HCT116 (cell line): ENCODE results near the gene DAZAP1. TPM values are rescaled to one million over a fixed set of nuclear protein-coding genes. Genes with fewer than 3 reads are reported as not detected.

Experiments
- ATAC-seq: fragments of 200-7000 bp; cut with Tn5 transposase; 2 replicates; pipeline ENCODE4 v1.9.1; 2020; ENCODE audit warnings: mild to moderate bottlenecking, moderate library complexity
- BruUV-seq: library from RNA; stranded (reverse); fragments of 400-500 nt; replicated peaks from 2 replicates; lab custom pipeline; 2021; lab: Mats Ljungman, UMichigan
- CTCF ChIA-PET: fragments of 300-600 bp; sonication (Branson Sonifier 250); formaldehyde crosslinking; loops from one replicate; lab custom pipeline; 2021; ENCODE audit warnings: antibody characterized with exemption; lab: Charles Lee
- POLR2A ChIA-PET: fragments of 300-600, 350-600 bp; sonication (Branson Sonifier 250); formaldehyde crosslinking; loops from one replicate; lab custom pipeline; 2021; ENCODE audit warnings: antibody characterized with exemption; lab: Charles Lee
- RAD21 ChIA-PET, 2 experiments: fragments of 300-600 bp; sonication (Branson Sonifier 250); formaldehyde crosslinking; loops; one replicate each; lab custom pipeline; 2023; ENCODE audit warnings: low total read pairs in 2 of 2; ENCODE audit not compliant: uncharacterized antibody in 2 of 2, unreplicated experiment in 2 of 2, low non-redundant PET in 1 of 2; lab: Charles Lee
- DNase-seq: peaks from one replicate; pipeline ENCODE4 v3.0.0-alpha.2; 2010; ENCODE audit warnings: low read depth, low spot score
- H2AFZ ChIP-seq: fragments of 200-600 bp; shearing (Covaris generic), sonication (generic); 2 replicates; pipeline ENCODE4 v1.6.1; 2017; ENCODE audit warnings: low read depth, mixed run types, mixed read lengths, antibody characterized with exemption, low read length; ENCODE audit not compliant: poor library complexity, severe bottlenecking
- H3K27ac ChIP-seq: 2 replicates; pipeline ENCODE4 v1.5.1; 2012; ENCODE audit warnings: low read depth, low read length
- H3K27me3 ChIP-seq: fragments of 200-600 bp; sonication (generic); 2 replicates; pipeline ENCODE4 v1.6.1; 2016; ENCODE audit warnings: mixed run types, low read length, mixed read lengths; ENCODE audit not compliant: insufficient read depth
- H3K36me3 ChIP-seq, 2 experiments: fragments of 200-500 bp in 1 of 2; fragments of 200-600 bp in 1 of 2; sonication (Bioruptor generic) in 1 of 2; sonication (generic) in 1 of 2; 2 replicates each; pipeline versions ENCODE4 v1.5.1 to v1.6.1; 2014 to 2016; ENCODE audit warnings: low read length in 2 of 2, inconsistent platforms in 1 of 2, mixed read lengths in 1 of 2, mixed run types in 1 of 2; ENCODE audit not compliant: insufficient read depth in 2 of 2, control insufficient read depth in 1 of 2
- H3K4me1 ChIP-seq, 2 experiments: fragments of 200-600 bp in 1 of 2; sonication (generic) in 1 of 2; 2 replicates each; pipeline versions ENCODE4 v1.5.1 to v1.6.1; 2012 to 2017; ENCODE audit warnings: low read length in 2 of 2, inconsistent platforms in 1 of 2, mild to moderate bottlenecking in 1 of 2, mixed read lengths in 1 of 2, mixed run types in 1 of 2, moderate library complexity in 1 of 2; ENCODE audit not compliant: insufficient read depth in 2 of 2, control insufficient read depth in 1 of 2
- H3K4me2 ChIP-seq: fragments of 200-600 bp; sonication (generic); 2 replicates; pipeline ENCODE4 v1.6.1; 2017; ENCODE audit warnings: mixed run types, low read length, mixed read lengths
- H3K4me3 ChIP-seq, 2 experiments: fragments of 200-600 bp in 1 of 2; sonication (generic) in 1 of 2; replicated peaks in 1 of 2; 2 replicates each; pipeline ENCODE4 v1.5.1; 2011 to 2016; ENCODE audit warnings: low read length in 2 of 2, control low read depth in 1 of 2, low read depth in 1 of 2, mild to moderate bottlenecking in 1 of 2, mixed read lengths in 1 of 2, mixed run types in 1 of 2
- H3K79me2 ChIP-seq: fragments of 200-600 bp; sonication (generic); 2 replicates; pipeline ENCODE4 v1.6.1; 2017; ENCODE audit warnings: mild to moderate bottlenecking, mixed run types, low read length, moderate library complexity, mixed read lengths; ENCODE audit not compliant: insufficient read depth
- H3K9ac ChIP-seq: fragments of 200-600 bp; sonication (generic); 2 replicates; pipeline ENCODE4 v1.6.1; 2016; ENCODE audit warnings: low read length, mixed read lengths
- H3K9me2 ChIP-seq: fragments of 200-600 bp; sonication (generic), shearing (Covaris generic); 2 replicates; pipeline ENCODE4 v1.6.1; 2017; ENCODE audit warnings: mixed run types, mild to moderate bottlenecking, moderate library complexity; ENCODE audit not compliant: insufficient read depth
- H3K9me3 ChIP-seq, 2 experiments: fragments of 200-500 bp in 1 of 2; fragments of 200-600 bp in 1 of 2; sonication (Bioruptor generic) in 1 of 2; sonication (generic) in 1 of 2; 2 replicates each; pipeline ENCODE4 v1.6.1; 2014 to 2017; ENCODE audit warnings: low read length in 2 of 2, mixed read lengths in 2 of 2, inconsistent platforms in 1 of 2, low read depth in 1 of 2, mild to moderate bottlenecking in 1 of 2, mixed run types in 1 of 2, moderate library complexity in 1 of 2; ENCODE audit not compliant: control insufficient read depth in 1 of 2, insufficient read depth in 1 of 2
- H4K20me1 ChIP-seq: fragments of 200-600 bp; sonication (generic), shearing (Covaris generic); 2 replicates; pipeline ENCODE4 v1.6.1; 2017; ENCODE audit warnings: mixed run types, mild to moderate bottlenecking, moderate library complexity; ENCODE audit not compliant: insufficient read depth
- CEBPB ChIP-seq: IDR thresholded peaks from 2 replicates; pipeline ENCODE4 v1.6.1; 2012; ENCODE audit warnings: low read depth
- EZH2 ChIP-seq: fragments of 200-600 bp; sonication (generic); IDR thresholded peaks from 2 replicates; pipeline ENCODE4 v1.6.1; 2017; ENCODE audit warnings: antibody characterized with exemption, mixed run types
- EZH2phosphoT487 ChIP-seq: fragments of 200-600 bp; IDR thresholded peaks from 2 replicates; pipeline ENCODE4 v1.6.1; 2018; ENCODE audit warnings: antibody characterized with exemption, borderline replicate concordance
- JUND ChIP-seq: IDR thresholded peaks from 2 replicates; pipeline ENCODE4 v1.6.1; 2012
- POLR2A ChIP-seq: IDR thresholded peaks from 2 replicates; pipeline ENCODE4 v1.7.0; 2011; ENCODE audit warnings: borderline replicate concordance; ENCODE audit not compliant: insufficient read depth, insufficient read length; ENCODE audit errors: extremely low read depth
- SIN3A ChIP-seq: IDR thresholded peaks from 2 replicates; pipeline ENCODE4 v1.6.1; 2012; ENCODE audit warnings: low read depth
- SP1 ChIP-seq: IDR thresholded peaks from 2 replicates; pipeline ENCODE4 v1.6.1; 2012; ENCODE audit warnings: low read depth
- SRF ChIP-seq: IDR thresholded peaks from 2 replicates; pipeline ENCODE4 v1.6.1; 2012; ENCODE audit warnings: low read depth
- TCF7L2 ChIP-seq: IDR thresholded peaks from 2 replicates; pipeline ENCODE4 v1.7.0; 2011; ENCODE audit warnings: borderline replicate concordance, inconsistent platforms; ENCODE audit not compliant: insufficient read depth, insufficient read length; ENCODE audit errors: extremely low read depth
- YY1 ChIP-seq: IDR thresholded peaks from 2 replicates; pipeline ENCODE4 v1.6.1; 2011; ENCODE audit warnings: low read length, low read depth, moderate library complexity, mild to moderate bottlenecking; ENCODE audit not compliant: insufficient replicate concordance; ENCODE audit errors: extremely low read depth
- ZNF274 ChIP-seq: fragments of 200-500 bp; sonication (Bioruptor generic); IDR thresholded peaks from 2 replicates; pipeline ENCODE4 v1.6.1; 2014; ENCODE audit warnings: mild to moderate bottlenecking, low read depth, low read length, inconsistent platforms
- intact Hi-C: fragments of 100-400 bp; cut with micrococcal nuclease; formaldehyde crosslinking; loops from 2 replicates; pipeline ENCODE4 v1.10.0; 2022
- total RNA-seq: library from RNA; stranded (reverse); gene quantifications from one replicate; pipeline ENCODE4 v1.2.1, GENCODE V29; 2021; ENCODE audit not compliant: unreplicated experiment
- TF ChIP-seq, protein P1 (sequence below): IDR thresholded peaks from 2 replicates; pipeline ENCODE4 v1.6.1; 2012
- TF ChIP-seq, protein P2 (sequence below): IDR thresholded peaks from 2 replicates; pipeline ENCODE4 v1.6.1; 2012; ENCODE audit warnings: low read depth

The DAZAP1 gene
- total RNA-seq, 1 experiment from 2014 or later, result 191 TPM

DNA sequence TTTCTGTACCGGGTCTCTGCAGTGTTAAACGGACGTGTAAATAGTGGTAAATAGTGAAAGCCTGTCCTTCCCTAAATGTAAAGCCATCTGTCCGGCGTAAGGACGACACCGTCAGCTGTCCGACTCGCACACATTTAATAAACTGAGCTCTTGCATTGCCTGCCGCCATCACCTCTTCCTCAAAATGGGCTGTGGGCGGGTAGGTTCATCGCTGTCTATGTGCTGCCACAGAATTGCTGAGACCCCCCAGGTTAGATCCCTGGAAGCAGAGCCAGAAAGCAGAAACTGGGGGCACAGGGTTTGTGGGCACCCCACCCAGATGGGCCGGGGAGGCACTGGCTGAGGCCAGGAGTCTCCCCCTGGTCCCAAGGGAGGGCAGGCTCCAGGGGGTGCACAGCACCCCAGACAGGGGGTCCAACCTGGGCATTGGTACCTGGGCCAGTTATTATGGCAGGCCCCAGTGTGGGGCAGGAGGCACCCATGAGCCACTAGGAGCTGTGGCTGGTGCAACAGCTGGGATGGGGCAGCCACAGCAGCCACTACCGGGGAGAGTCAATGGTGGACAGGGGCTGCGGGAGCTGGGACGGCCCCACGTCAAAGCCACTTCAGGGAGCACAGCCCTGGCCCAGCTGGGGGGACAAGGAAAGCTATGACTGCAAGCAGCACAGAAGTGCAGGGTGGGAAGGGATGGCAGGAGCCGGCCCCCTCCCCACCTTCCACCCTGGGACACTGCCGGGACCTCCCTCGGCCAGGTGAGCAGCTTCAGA lies 65.9 kb downstream of the DAZAP1 start:
- TF ChIP-seq CEBPB (no peak), ZNF274 (no peak), SIN3A (no peak), POLR2A (peak; percentile 33), JUND (no peak), TCF7L2 (no peak)
- TF ChIP-seq, all 23 proteins: peak for 1
- intact Hi-C loops, result no loop called here
- CTCF ChIA-PET, result no interaction called here
- no peaks in the 10 kb centered on the region for H3K27me3 ChIP-seq
- no peaks in the 10 kb centered on the region for H3K9me3 ChIP-seq
- DNase-seq (no peak), ATAC-seq (no peak)
- H3K9me2 ChIP-seq, result no peaks in the 10 kb centered on the region
- H4K20me1 ChIP-seq, result no peaks in the 10 kb centered on the region
- peaks cover 23 to 47% of the 10 kb centered on the region in 2 experiments for H3K4me1 ChIP-seq
- H3K4me2 ChIP-seq, result no peak overlapping the region
- RAD21 ChIA-PET, result interaction anchor here in 1 of 2 experiments (0.5 kb wide), 1 partner anchor 15 kb away, joined by 3 read pairs; no protein-coding TSS in a partner anchor
- H3K4me3 ChIP-seq, result no peak overlapping the region
- BruUV-seq, result no TSS peak
- H3K36me3 ChIP-seq, result peaks cover 3 to 5% of the 10 kb centered on the region in 2 experiments; a peak in 2 of 4 replicates
- POLR2A ChIA-PET, result interaction anchor here (1.3 to 1.7 kb wide), 3 partner anchors 18 to 338 kb away, joined by 3 to 5 read pairs (median 3); no protein-coding TSS in a partner anchor
- no peak overlapping the region for H3K9ac ChIP-seq
- H2AFZ ChIP-seq, result no peak overlapping the region
- peak overlapping the region; percentile 14; the same call in 1 of the 2 replicates for H3K27ac ChIP-seq
- H3K79me2 ChIP-seq, result peaks cover 33% of the 10 kb centered on the region

DNA sequence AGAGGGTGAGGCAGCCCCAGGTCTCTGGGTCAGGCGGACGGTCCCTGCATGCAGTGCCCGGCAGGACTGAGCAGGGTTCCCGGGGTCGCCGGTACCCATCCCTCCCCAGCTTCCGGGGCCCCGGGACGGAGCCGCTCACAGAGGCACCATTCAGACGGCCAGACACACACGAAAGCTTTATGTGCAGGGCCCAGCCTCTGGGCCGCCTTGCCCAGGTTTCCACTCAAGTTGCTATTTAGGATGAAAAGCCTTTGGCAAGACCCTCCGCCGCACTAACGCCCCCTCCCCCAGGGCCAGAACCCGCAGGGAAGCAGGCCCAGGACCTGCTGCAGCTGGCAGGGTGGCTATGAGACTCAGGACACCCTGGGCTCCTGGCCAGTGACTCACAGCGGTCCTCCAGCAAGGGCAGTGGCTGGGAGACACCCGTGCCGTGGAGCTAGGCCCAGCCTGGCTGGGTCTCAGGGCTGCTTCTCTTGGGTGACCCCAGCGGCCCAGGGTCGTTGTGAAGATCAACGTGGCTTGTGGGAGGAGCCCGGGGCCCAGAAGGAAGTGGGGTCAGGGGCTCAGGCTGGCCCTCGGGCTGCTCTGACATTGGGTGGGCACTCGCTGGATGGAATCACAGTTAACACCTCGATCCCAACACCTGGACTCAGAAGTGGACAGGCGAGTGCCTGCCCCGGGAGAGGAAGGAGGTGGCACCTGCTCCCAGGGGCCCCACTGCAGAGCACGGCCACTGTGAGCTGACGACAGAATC lies 66.8 kb downstream of the DAZAP1 start:
- Histone ChIP-seq H2AFZ (no peak overlapping the region), H3K9me2 (no peaks in the 10 kb centered on the region), H3K4me3 (no peak overlapping the region), H3K27me3 (no peaks in the 10 kb centered on the region), H3K79me2 (peaks cover 34% of the 10 kb centered on the region), H4K20me1 (no peaks in the 10 kb centered on the region), H3K9me3 (no peaks in the 10 kb centered on the region)
- RAD21 ChIA-PET, result no interaction called here
- BruUV-seq, result no TSS peak
- DNase-seq (no peak), ATAC-seq (no peak)
- intact Hi-C loops, result no loop called here
- CTCF ChIA-PET, result no interaction called here
- TF ChIP-seq POLR2A (no peak), EZH2 (no peak), EZH2phosphoT487 (no peak), SRF (no peak), JUND (no peak), YY1 (no peak), SP1 (no peak)
- TF ChIP-seq, protein P1, sequence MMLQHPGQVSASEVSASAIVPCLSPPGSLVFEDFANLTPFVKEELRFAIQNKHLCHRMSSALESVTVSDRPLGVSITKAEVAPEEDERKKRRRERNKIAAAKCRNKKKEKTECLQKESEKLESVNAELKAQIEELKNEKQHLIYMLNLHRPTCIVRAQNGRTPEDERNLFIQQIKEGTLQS, result no peak
- TF ChIP-seq, protein P2, sequence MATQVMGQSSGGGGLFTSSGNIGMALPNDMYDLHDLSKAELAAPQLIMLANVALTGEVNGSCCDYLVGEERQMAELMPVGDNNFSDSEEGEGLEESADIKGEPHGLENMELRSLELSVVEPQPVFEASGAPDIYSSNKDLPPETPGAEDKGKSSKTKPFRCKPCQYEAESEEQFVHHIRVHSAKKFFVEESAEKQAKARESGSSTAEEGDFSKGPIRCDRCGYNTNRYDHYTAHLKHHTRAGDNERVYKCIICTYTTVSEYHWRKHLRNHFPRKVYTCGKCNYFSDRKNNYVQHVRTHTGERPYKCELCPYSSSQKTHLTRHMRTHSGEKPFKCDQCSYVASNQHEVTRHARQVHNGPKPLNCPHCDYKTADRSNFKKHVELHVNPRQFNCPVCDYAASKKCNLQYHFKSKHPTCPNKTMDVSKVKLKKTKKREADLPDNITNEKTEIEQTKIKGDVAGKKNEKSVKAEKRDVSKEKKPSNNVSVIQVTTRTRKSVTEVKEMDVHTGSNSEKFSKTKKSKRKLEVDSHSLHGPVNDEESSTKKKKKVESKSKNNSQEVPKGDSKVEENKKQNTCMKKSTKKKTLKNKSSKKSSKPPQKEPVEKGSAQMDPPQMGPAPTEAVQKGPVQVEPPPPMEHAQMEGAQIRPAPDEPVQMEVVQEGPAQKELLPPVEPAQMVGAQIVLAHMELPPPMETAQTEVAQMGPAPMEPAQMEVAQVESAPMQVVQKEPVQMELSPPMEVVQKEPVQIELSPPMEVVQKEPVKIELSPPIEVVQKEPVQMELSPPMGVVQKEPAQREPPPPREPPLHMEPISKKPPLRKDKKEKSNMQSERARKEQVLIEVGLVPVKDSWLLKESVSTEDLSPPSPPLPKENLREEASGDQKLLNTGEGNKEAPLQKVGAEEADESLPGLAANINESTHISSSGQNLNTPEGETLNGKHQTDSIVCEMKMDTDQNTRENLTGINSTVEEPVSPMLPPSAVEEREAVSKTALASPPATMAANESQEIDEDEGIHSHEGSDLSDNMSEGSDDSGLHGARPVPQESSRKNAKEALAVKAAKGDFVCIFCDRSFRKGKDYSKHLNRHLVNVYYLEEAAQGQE, result no peak
- TF ChIP-seq, all 23 proteins: peak for 0
- H3K9ac ChIP-seq, result no peak overlapping the region
- H3K4me1 ChIP-seq, result peaks cover 23 to 43% of the 10 kb centered on the region in 2 experiments
- H3K4me2 ChIP-seq, result no peak overlapping the region
- POLR2A ChIA-PET, result interaction anchor here (1.7 kb wide), 1 partner anchor 18 kb away, joined by 5 read pairs; no protein-coding TSS in a partner anchor
- H3K27ac ChIP-seq, result peak overlapping the region; percentile 14; the same call in 1 of the 2 replicates
- H3K36me3 ChIP-seq, result peaks cover 3 to 5% of the 10 kb centered on the region in 2 experiments; a peak in 2 of 4 replicates
